Lung (tissue), 12 donors: Measurements from ENCODE around the gene CCR1. TPM values are rescaled to one million over a fixed set of nuclear protein-coding genes. Genes with fewer than 3 reads are reported as not detected.
A peak's percentile ranks its signal among the peaks of the same experiment; 100 is the strongest.

Experiments used
- ATAC-seq: fragments of 200-7000 bp; cut with Tn5 transposase; one replicate; pipeline ENCODE4 v1.9.1; 2020; ENCODE audit warnings: moderate number of reproducible peaks; ENCODE audit not compliant: insufficient read depth, low FRiP score
- DNase-seq, 3 donors: peaks; one replicate each; pipeline ENCODE4 v3.0.0-alpha.2; 2013 to 2017
- H3K27ac ChIP-seq, 2 donors: one replicate each; pipeline ENCODE4 v1.5.1; 2013; ENCODE audit warnings: mild to moderate bottlenecking in 2 of 2, moderate library complexity in 2 of 2, control low read depth in 1 of 2, inconsistent platforms in 1 of 2, low read depth in 1 of 2, low read length in 1 of 2
- H3K27me3 ChIP-seq, 3 donors: one replicate each; pipeline ENCODE4 v1.5.1; 2013; ENCODE audit warnings: low read length in 2 of 3; ENCODE audit not compliant: control insufficient read depth in 3 of 3, insufficient read depth in 3 of 3
- H3K36me3 ChIP-seq, 4 donors: one replicate each; pipeline ENCODE4 v1.5.1; 2013; ENCODE audit warnings: low read length in 4 of 4, mild to moderate bottlenecking in 1 of 4, moderate library complexity in 1 of 4; ENCODE audit not compliant: control insufficient read depth in 4 of 4, insufficient read depth in 4 of 4
- H3K4me1 ChIP-seq, 5 donors: one replicate each; pipeline ENCODE4 v1.5.1; 2013; ENCODE audit warnings: low read length in 5 of 5, mild to moderate bottlenecking in 2 of 5, moderate library complexity in 1 of 5; ENCODE audit not compliant: control insufficient read depth in 5 of 5, insufficient read depth in 5 of 5
- H3K4me3 ChIP-seq: one replicate; pipeline ENCODE4 v1.5.1; 2013; ENCODE audit warnings: mild to moderate bottlenecking, control low read depth, moderate library complexity
- H3K9ac ChIP-seq, 2 donors: one replicate each; pipeline ENCODE4 v1.5.1; 2013; ENCODE audit warnings: low read length in 2 of 2, control low read depth in 1 of 2; ENCODE audit not compliant: insufficient read depth in 1 of 2
- H3K9me3 ChIP-seq, 4 donors: one replicate each; pipeline ENCODE4 v1.5.1; 2013; ENCODE audit warnings: low read length in 3 of 4, mild to moderate bottlenecking in 1 of 4, moderate library complexity in 1 of 4; ENCODE audit not compliant: control insufficient read depth in 4 of 4, insufficient read depth in 3 of 4
- CTCF ChIP-seq: IDR thresholded peaks from 2 replicates; pipeline ENCODE4 v1.5.1; 2012; ENCODE audit warnings: mild to moderate bottlenecking; ENCODE audit errors: control extremely low read depth, extremely low read depth
- WGBS, 2 donors: extraction: QIAGEN DNeasy Blood & Tissue Kit; methylation state at CpG; one replicate each; pipeline ENCODE4 v1.1.7; 2013; 5-methylcytosine and 5-hydroxymethylcytosine counted together
- polyA plus RNA-seq, 2 donors: library from polyadenylated mRNA; stranded (reverse); fragments of 200-250 nt; gene quantifications; one replicate each; pipeline ENCODE4 v1.2.1, GENCODE V29; 2013
- total RNA-seq, 2 donors: library from RNA; depleted of rRNA in 1 of 2; stranded (reverse); fragments of >200 nt in 1 of 2; gene quantifications; one replicate each; pipeline ENCODE4 v1.2.1, GENCODE V29; 2014 to 2021
- donor health status: control.
- donor health status: control.
- donor health status: Bipolar disorder and iron deficiency.
- donor health status: healthy.
- donor health status: DM: yes; HTN: yes; CAD: no.

The CCR1 gene
- total and polyA plus RNA-seq, 4 donors = 9.7 to 95.2 (median 25.3) TPM

- DNase-seq (no peak), ATAC-seq (no peak)
- Histone ChIP-seq H3K27me3 (no peaks in the 10 kb centered on the region), H3K9ac (no peak overlapping the region), H3K9me3 (peaks cover 0 to 2% (median 0%) of the 10 kb centered on the region in 4 donors), H3K36me3 (no peaks in the 10 kb centered on the region), H3K27ac (no peak overlapping the region), H3K4me1 (peaks cover 0 to 12% (median 0%) of the 10 kb centered on the region in 5 donors), H3K4me3 (no peak overlapping the region)
- TF ChIP-seq CTCF = no peak
- 49 to 58% methylated on average over 6 of the region's 6 CpGs for WGBS, 2 donors
Measured at GRCh38 chr3:46233194-46233593, 25.1 kb upstream of the CCR1 start.

DNA sequence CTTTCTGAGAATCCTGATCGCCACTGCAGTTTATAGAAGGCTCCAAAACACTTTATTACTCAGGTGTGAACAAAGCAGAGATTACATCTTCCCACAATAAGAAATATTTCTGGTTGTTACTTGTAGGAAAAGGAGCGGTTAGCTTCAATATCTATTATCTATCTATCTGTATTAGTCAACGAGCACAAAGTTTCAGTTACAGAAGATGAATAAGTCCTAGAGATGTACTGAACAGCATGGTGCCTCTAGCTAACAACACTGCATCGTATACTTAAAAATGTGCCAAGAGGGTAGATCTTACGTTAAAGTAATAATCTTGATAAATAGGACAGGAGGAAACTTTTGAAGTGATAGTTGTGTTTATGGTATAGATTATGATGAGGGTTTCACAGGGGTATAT, 23.2 kb upstream of the CCR1 start:
- Histone ChIP-seq H3K4me1 (peaks cover 0 to 12% (median 0%) of the 10 kb centered on the region in 5 donors), H3K27me3 (no peaks in the 10 kb centered on the region), H3K9me3 (no peaks in the 10 kb centered on the region), H3K9ac (no peak overlapping the region), H3K4me3 (no peak overlapping the region), H3K36me3 (no peaks in the 10 kb centered on the region), H3K27ac (no peak overlapping the region)
- DNase-seq (no peak), ATAC-seq (no peak)
- WGBS, 2 donors = 89 to 90% methylated on average over 5 of the region's 5 CpGs
- TF ChIP-seq CTCF = no peak

DNA sequence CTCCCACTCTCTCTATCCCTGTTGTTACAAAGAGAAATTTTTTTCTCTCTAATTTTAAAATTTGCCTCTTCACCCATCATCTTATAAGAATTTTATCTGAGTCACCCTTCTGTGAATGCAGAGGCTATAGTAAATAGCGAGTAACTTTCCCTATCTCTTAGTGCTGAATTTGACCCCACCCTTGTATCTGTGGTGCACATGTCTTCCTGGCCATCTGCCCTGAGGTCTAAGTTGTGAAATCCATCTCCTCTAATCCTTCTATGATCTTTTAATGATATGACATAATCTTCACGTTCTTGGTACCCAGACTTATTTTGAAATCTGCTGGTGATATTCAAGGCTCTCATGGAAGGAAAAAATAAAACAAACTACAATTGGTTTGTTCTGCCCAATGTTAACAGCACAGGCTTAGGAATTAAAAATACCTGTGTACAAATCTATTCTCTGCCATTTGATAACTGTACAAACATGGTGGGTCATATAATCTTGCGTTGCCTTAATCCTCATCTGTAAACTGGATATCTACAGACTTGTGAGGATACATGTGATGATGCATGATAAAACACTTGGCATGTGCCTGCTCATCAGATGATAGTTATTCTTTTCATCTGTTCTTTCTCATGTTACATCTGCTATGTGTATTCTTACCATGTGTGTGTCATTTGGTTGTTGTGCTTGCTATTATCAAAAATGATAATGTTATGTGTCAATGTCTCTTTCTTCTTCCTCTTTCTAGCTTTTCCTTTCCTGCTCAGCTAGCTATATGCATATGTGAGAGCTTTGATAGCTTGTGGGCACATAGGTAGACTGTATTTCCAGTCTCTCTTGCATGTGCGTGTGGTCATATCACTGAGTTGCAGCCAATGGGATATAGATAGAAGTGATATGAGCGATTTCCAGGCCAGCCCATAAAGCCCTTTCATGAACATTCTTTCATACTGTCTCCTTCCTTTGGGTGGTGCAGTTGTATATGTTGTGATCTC, 20.4 kb upstream of the CCR1 start:
- 38 to 62% methylated on average over 5 of the region's 5 CpGs for WGBS, 2 donors
- H3K27me3 ChIP-seq = no peaks in the 10 kb centered on the region
- no peak overlapping the region for H3K9ac ChIP-seq
- H3K4me1 ChIP-seq = peaks cover 0 to 12% (median 0%) of the 10 kb centered on the region in 5 donors
- no peak for ATAC-seq
- H3K36me3 ChIP-seq = no peaks in the 10 kb centered on the region
- H3K27ac ChIP-seq = no peak overlapping the region
- DNase-seq = peak in 1 of 3 donors; percentile 20
- no peak for TF ChIP-seq CTCF
- H3K9me3 ChIP-seq = no peaks in the 10 kb centered on the region
- H3K4me3 ChIP-seq = no peak overlapping the region
